ENCODE measurements around the gene SASH1.

The SASH1 gene

GRCh38 chr6:148413321-148414091, 70.9 kb downstream of the SASH1 start:
- TF ChIP-seq FOXA1 (IDR thresholded peaks at IDR 0.05) (no peak), NFRKB (IDR thresholded peaks at IDR 0.05) (no peak), TARDBP (IDR thresholded peaks at IDR 0.05) (no peak), ELF4 (IDR thresholded peaks at IDR 0.05) (no peak), L3MBTL2 (conservative IDR thresholded peaks at IDR 0.05) (no peak), ARNT (IDR thresholded peaks at IDR 0.05) (no peak), CTBP1 (IDR thresholded peaks at IDR 0.05; ENCODE audit: borderline replicate concordance) (no peak), SUZ12 (IDR thresholded peaks at IDR 0.05) (no peak), FOXM1 (IDR thresholded peaks at IDR 0.05; ENCODE audit: borderline replicate concordance) (no peak), ZNF384 (IDR thresholded peaks at IDR 0.05) (no peak), BHLHE40 (IDR thresholded peaks at IDR 0.05; ENCODE audit: borderline replicate concordance) (no peak), PKNOX1 (IDR thresholded peaks at IDR 0.05) (no peak), LEF1 (IDR thresholded peaks at IDR 0.05; ENCODE audit: borderline replicate concordance) (no peak), HDGF (IDR thresholded peaks at IDR 0.05; ENCODE audit: borderline replicate concordance) (no peak)
- ChIA-PET CTCF (no interaction called here), POLR2A (no interaction called here)
- DNase-seq (ENCODE audit: extremely low spot score): no peak

DNA sequence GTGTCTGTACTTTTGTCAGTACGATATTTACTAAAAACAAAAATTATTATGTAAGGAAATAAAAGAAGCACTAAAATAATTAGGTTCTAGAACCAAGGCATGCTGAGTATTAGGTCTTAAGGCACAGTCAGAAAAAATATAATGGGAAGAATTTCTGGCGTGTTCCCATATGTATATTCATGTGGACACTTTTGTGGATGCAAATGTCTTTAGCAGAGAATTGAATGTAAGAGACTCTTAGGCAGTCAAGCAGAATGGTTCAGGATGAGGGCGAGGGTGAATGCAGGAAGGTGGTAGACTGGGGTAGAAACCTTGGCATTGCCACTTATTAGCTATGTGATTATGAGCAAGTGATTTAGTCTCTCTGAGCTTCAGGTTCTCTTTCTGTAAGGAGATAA, 71.5 kb downstream of the SASH1 start:
- TF ChIP-seq ZNF384 (IDR thresholded peaks at IDR 0.05) (no peak), BHLHE40 (IDR thresholded peaks at IDR 0.05; ENCODE audit: borderline replicate concordance) (no peak), ARNT (IDR thresholded peaks at IDR 0.05) (no peak), PKNOX1 (IDR thresholded peaks at IDR 0.05) (no peak), TARDBP (IDR thresholded peaks at IDR 0.05) (no peak), LEF1 (IDR thresholded peaks at IDR 0.05; ENCODE audit: borderline replicate concordance) (no peak), HDGF (IDR thresholded peaks at IDR 0.05; ENCODE audit: borderline replicate concordance) (no peak), SUZ12 (IDR thresholded peaks at IDR 0.05) (no peak), ELF4 (IDR thresholded peaks at IDR 0.05) (no peak), FOXM1 (IDR thresholded peaks at IDR 0.05; ENCODE audit: borderline replicate concordance) (no peak), NFRKB (IDR thresholded peaks at IDR 0.05) (no peak), FOXK2 (IDR thresholded peaks at IDR 0.05) (no peak), L3MBTL2 (conservative IDR thresholded peaks at IDR 0.05) (no peak), CTBP1 (IDR thresholded peaks at IDR 0.05; ENCODE audit: borderline replicate concordance) (no peak), FOXA1 (IDR thresholded peaks at IDR 0.05) (no peak), SP1 (IDR thresholded peaks at IDR 0.05) (no peak)
- ChIA-PET CTCF (no interaction called here), POLR2A (interaction anchor here (0.9 kb wide), 1 partner anchor 64 kb away, joined by 3 read pairs; no protein-coding TSS in a partner anchor)
- DNase-seq (ENCODE audit: extremely low spot score): no peak

- no peak for DNase-seq (ENCODE audit: extremely low spot score)
- ChIA-PET CTCF (no interaction called here), POLR2A (interaction anchor here (0.9 kb wide), 1 partner anchor 64 kb away, joined by 3 read pairs; no protein-coding TSS in a partner anchor)
- no peak for TF ChIP-seq NFRKB (IDR thresholded peaks at IDR 0.05)
- no peak for TF ChIP-seq LEF1 (IDR thresholded peaks at IDR 0.05; ENCODE audit: borderline replicate concordance)
- TF ChIP-seq BHLHE40 (IDR thresholded peaks at IDR 0.05; ENCODE audit: borderline replicate concordance): no peak
- TF ChIP-seq HDGF (IDR thresholded peaks at IDR 0.05; ENCODE audit: borderline replicate concordance): no peak
- TF ChIP-seq TARDBP (IDR thresholded peaks at IDR 0.05): no peak
- no peak for TF ChIP-seq SP1 (IDR thresholded peaks at IDR 0.05)
- no peak for TF ChIP-seq SUZ12 (IDR thresholded peaks at IDR 0.05)
- TF ChIP-seq FOXM1 (IDR thresholded peaks at IDR 0.05; ENCODE audit: borderline replicate concordance): no peak
- no peak for TF ChIP-seq ELF4 (IDR thresholded peaks at IDR 0.05)
- TF ChIP-seq FOXK2 (IDR thresholded peaks at IDR 0.05): no peak
- no peak for TF ChIP-seq PKNOX1 (IDR thresholded peaks at IDR 0.05)
- no peak for TF ChIP-seq FOXA1 (IDR thresholded peaks at IDR 0.05)
Measured at GRCh38 chr6:148414836-148415235, 72.2 kb downstream of the SASH1 start.

DNA sequence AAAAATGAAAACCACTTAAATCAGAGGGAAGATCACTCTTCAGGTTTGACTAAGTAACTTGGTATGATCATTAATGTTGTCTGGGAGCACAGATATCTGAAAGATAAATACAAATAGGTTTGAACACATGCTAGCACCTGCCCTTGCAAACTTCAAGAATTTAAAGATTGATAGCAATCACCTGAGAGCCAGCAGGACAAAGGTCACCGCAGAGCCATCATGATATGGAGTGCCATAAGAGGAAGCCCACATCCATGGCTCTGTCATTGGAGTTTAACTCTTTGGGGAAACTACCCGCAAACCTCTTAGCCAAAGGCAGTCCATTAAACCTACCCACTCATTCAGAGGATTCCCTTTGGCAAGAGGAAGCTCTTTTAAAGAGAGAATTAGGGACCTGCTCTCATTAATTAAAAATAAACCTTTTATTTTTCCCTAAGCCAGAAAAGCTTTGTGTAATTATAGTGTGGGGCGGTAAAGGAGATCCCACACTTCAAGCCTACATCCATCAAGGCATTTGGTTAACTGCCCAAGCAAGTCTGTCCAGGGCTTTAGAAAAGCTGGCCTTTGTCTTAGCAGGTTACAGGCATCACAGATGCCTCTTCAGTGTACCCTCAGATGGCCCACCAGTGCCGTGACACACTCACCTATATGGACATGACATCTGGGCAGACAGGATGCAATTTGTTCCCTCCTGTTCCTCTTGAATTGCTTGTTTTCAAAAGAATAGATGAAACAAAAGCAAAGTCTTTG, 73.0 kb downstream of the SASH1 start:
- ChIA-PET POLR2A (no interaction called here), CTCF (no interaction called here)
- DNase-seq (ENCODE audit: extremely low spot score): no peak
- no peak for TF ChIP-seq SP1 (IDR thresholded peaks at IDR 0.05)
- TF ChIP-seq L3MBTL2 (conservative IDR thresholded peaks at IDR 0.05): no peak
- TF ChIP-seq TARDBP (IDR thresholded peaks at IDR 0.05): no peak
- no peak for TF ChIP-seq NFRKB (IDR thresholded peaks at IDR 0.05)
- TF ChIP-seq PKNOX1 (IDR thresholded peaks at IDR 0.05): no peak
- no peak for TF ChIP-seq HDGF (IDR thresholded peaks at IDR 0.05; ENCODE audit: borderline replicate concordance)
- no peak for TF ChIP-seq BHLHE40 (IDR thresholded peaks at IDR 0.05; ENCODE audit: borderline replicate concordance)
- no peak for TF ChIP-seq ZNF384 (IDR thresholded peaks at IDR 0.05)
- TF ChIP-seq LEF1 (IDR thresholded peaks at IDR 0.05; ENCODE audit: borderline replicate concordance): no peak
- no peak for TF ChIP-seq SUZ12 (IDR thresholded peaks at IDR 0.05)
- TF ChIP-seq ELF4 (IDR thresholded peaks at IDR 0.05): no peak
- TF ChIP-seq FOXA1 (IDR thresholded peaks at IDR 0.05): no peak
- TF ChIP-seq FOXK2 (IDR thresholded peaks at IDR 0.05): no peak
- TF ChIP-seq FOXM1 (IDR thresholded peaks at IDR 0.05; ENCODE audit: borderline replicate concordance): no peak
- no peak for TF ChIP-seq CTBP1 (IDR thresholded peaks at IDR 0.05; ENCODE audit: borderline replicate concordance)
- no peak for TF ChIP-seq ARNT (IDR thresholded peaks at IDR 0.05)
